ENCODE measurements around the gene GJB1.

Gene GJB1

GRCh38 chrX:71224098-71224708 lies 1.2 kb downstream of the GJB1 start:
- no peak for TF ChIP-seq CTCF (IDR thresholded peaks at IDR 0.05; ENCODE audit: extremely low read depth, insufficient read depth, missing control alignments)
- in situ Hi-C loops (cut with MboI; ENCODE audit: low pct_unique_long_range_greater_than_20kb, low sequenced_read_pairs, unreplicated experiment), result no loop called here
- DNase-seq (ENCODE audit: low spot score), result no peak

- in situ Hi-C loops (cut with MboI; ENCODE audit: low pct_unique_long_range_greater_than_20kb, low sequenced_read_pairs, unreplicated experiment), result no loop called here
- DNase-seq (ENCODE audit: low spot score), result no peak
- no peak for TF ChIP-seq CTCF (IDR thresholded peaks at IDR 0.05; ENCODE audit: extremely low read depth, insufficient read depth, missing control alignments)
Measured at GRCh38 chrX:71225009-71225408, 2.0 kb downstream of the GJB1 start.

DNA sequence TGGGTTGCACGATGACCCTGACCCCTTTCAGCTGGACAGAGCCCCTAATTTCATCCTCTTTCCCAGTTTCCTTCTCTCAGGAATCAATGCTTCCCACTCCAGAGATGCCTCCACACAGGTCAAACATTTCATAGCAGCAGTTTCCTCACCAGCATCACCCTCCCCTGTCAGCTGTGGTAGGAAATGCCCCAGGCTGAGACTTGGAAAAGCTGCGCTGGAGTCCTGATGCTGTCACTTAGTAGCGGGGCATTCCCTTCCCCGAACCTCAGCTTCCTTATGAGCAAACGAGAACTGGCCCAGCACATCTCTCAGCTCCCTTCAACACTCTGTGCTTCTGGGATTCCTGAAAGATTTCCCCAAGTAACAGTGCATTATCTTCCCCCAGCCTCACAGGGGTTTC lies 2.7 kb downstream of the GJB1 start:
- no peak for TF ChIP-seq CTCF (IDR thresholded peaks at IDR 0.05; ENCODE audit: extremely low read depth, insufficient read depth, missing control alignments)
- in situ Hi-C loops (cut with MboI; ENCODE audit: low pct_unique_long_range_greater_than_20kb, low sequenced_read_pairs, unreplicated experiment), result no loop called here
- DNase-seq (ENCODE audit: low spot score), result no peak

DNA sequence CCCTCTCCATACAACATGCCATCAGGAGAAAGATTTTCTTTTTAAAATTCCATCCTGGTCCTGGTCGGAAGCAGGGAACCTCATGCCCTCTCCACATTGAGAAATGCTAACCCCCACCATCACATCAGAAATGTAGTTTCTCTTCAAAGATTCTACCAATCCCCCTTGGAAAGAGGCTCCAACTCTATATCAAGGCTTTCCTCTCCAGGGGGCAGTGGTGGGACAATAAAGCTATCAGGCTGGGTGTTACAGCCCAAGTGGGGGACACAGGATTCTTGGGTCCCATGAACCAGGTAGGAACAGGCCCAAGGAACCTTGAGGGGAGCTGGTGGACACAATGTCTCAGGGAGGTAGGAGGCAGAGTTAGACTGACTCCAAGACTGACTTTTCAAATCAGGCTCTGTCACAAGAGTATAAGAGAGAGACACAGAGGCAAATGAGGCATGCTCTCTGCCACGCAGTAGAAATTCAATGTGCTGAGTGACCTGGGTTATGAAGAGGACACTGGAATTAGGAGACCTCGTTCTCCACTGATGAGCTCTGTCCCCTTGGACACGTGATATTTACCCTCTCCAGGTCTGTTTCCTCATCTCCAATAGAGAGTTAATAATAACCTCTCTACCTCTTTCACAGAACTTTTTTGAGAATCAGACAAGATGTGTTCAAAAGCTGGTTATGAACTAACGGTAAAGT lies 4.5 kb downstream of the GJB1 start:
- in situ Hi-C loops (cut with MboI; ENCODE audit: low pct_unique_long_range_greater_than_20kb, low sequenced_read_pairs, unreplicated experiment), result no loop called here
- DNase-seq (ENCODE audit: low spot score), result no peak

GRCh38 chrX:71228063-71228642 lies 5.1 kb downstream of the GJB1 start:
- no peak for DNase-seq (ENCODE audit: low spot score)
- no peak for TF ChIP-seq CTCF (IDR thresholded peaks at IDR 0.05; ENCODE audit: extremely low read depth, insufficient read depth, missing control alignments)
- in situ Hi-C loops (cut with MboI; ENCODE audit: low pct_unique_long_range_greater_than_20kb, low sequenced_read_pairs, unreplicated experiment), result no loop called here

More for the DNA sequence above, 4.5 kb downstream of the GJB1 start:
- TF ChIP-seq CTCF (IDR thresholded peaks at IDR 0.05; ENCODE audit: extremely low read depth, insufficient read depth, missing control alignments), result no peak

DNA sequence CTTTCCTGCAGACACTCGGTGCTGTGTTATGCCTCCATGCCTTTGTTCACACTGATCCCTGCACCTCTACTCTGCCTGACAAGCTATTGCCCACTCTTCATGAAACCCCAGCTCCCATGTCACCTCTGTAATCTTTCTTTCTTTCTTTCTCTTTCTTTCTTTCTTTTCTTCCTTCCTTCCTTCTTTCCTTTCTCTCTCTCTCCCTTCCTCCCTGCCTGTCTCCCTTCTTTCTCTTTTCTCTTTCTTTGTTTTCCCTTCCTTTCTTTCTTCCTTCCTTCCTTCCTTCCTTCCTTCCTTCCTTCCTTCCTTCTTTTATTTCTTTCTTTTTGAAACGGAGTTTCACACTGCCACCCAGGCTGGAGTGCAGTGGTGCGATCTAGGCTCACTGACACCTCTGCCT lies 12.5 kb downstream of the GJB1 start:
- TF ChIP-seq CTCF (IDR thresholded peaks at IDR 0.05; ENCODE audit: extremely low read depth, insufficient read depth, missing control alignments), result no peak
- in situ Hi-C loops (cut with MboI; ENCODE audit: low pct_unique_long_range_greater_than_20kb, low sequenced_read_pairs, unreplicated experiment), result no loop called here

More for the DNA sequence above, 12.5 kb downstream of the GJB1 start:
- no peak for DNase-seq (ENCODE audit: low spot score)
